Adipocyte (in vitro differentiated cells): ENCODE measurements around the gene CENPP.
A peak's percentile ranks its signal among the peaks of the same experiment; 100 is the strongest.

Source experiments
- DNase-seq: peaks from one replicate; pipeline ENCODE4 v3.0.0-alpha.2; 2015; ENCODE audit warnings: low read depth
- H3K27me3 ChIP-seq: replicated peaks from 2 replicates; pipeline ENCODE4 v1.7.0; 2013; ENCODE audit warnings: mild to moderate bottlenecking, low read length, moderate library complexity; ENCODE audit not compliant: control insufficient read depth, insufficient read depth
- H3K36me3 ChIP-seq: 2 replicates; pipeline ENCODE4 v1.7.0; 2013; ENCODE audit warnings: low read length, mild to moderate bottlenecking, moderate library complexity; ENCODE audit not compliant: control insufficient read depth, insufficient read depth, severe bottlenecking
- H3K4me1 ChIP-seq: 2 replicates; pipeline ENCODE4 v1.7.0; 2013; ENCODE audit warnings: mild to moderate bottlenecking, low read length, moderate library complexity; ENCODE audit not compliant: control insufficient read depth, insufficient read depth
- H3K4me3 ChIP-seq: 2 replicates; pipeline ENCODE4 v1.7.0; 2013; ENCODE audit warnings: mild to moderate bottlenecking, low read length, moderate library complexity
- H3K9ac ChIP-seq: 2 replicates; pipeline ENCODE4 v1.7.0; 2013; ENCODE audit warnings: mild to moderate bottlenecking, low read length, moderate library complexity
- H3K9me3 ChIP-seq: 2 replicates; pipeline ENCODE4 v1.7.0; 2013; ENCODE audit warnings: mild to moderate bottlenecking, low read length, moderate library complexity; ENCODE audit not compliant: control insufficient read depth

Gene CENPP

GRCh38 chr9:92528522-92528849, 202.7 kb downstream of the CENPP start:
- Histone ChIP-seq H3K9me3 (peaks cover 6% of the 10 kb centered on the region), H3K27me3 (no peaks in the 10 kb centered on the region), H3K36me3 (no peaks in the 10 kb centered on the region), H3K4me1 (no peaks in the 10 kb centered on the region), H3K9ac (no peak overlapping the region), H3K4me3 (no peak overlapping the region)
- DNase-seq, result no peak

GRCh38 chr9:92529124-92529523, 203.4 kb downstream of the CENPP start:
- no peak overlapping the region for H3K4me3 ChIP-seq
- DNase-seq, result no peak
- H3K9ac ChIP-seq, result no peak overlapping the region
- H3K27me3 ChIP-seq, result no peaks in the 10 kb centered on the region
- H3K9me3 ChIP-seq, result peaks cover 6% of the 10 kb centered on the region
- no peaks in the 10 kb centered on the region for H3K36me3 ChIP-seq
- peaks cover under 1% of the 10 kb centered on the region for H3K4me1 ChIP-seq

GRCh38 chr9:92530893-92531292, 205.1 kb downstream of the CENPP start:
- Histone ChIP-seq H3K4me3 (no peak overlapping the region), H3K9me3 (peaks cover 6% of the 10 kb centered on the region), H3K4me1 (peaks cover 9% of the 10 kb centered on the region), H3K27me3 (no peaks in the 10 kb centered on the region), H3K9ac (no peak overlapping the region), H3K36me3 (no peaks in the 10 kb centered on the region)
- no peak for DNase-seq

- peak overlapping the region; percentile 97 for H3K9ac ChIP-seq
- H3K9me3 ChIP-seq, result peaks cover 6% of the 10 kb centered on the region
- peak overlapping the region; percentile 89 for H3K4me3 ChIP-seq
- H3K36me3 ChIP-seq, result no peaks in the 10 kb centered on the region
- no peaks in the 10 kb centered on the region for H3K27me3 ChIP-seq
- peaks cover 9% of the 10 kb centered on the region for H3K4me1 ChIP-seq
- DNase-seq, result no peak
These were observed 208.5 kb downstream of the CENPP start for GRCh38 chr9:92534204-92534603.

GRCh38 chr9:92534674-92535073, 208.9 kb downstream of the CENPP start:
- Histone ChIP-seq H3K9ac (peak overlapping the region; percentile 97), H3K4me3 (peak overlapping the region; percentile 89), H3K27me3 (no peaks in the 10 kb centered on the region), H3K36me3 (no peaks in the 10 kb centered on the region), H3K4me1 (peaks cover 9% of the 10 kb centered on the region), H3K9me3 (peaks cover 6% of the 10 kb centered on the region)
- peak; percentile 38 for DNase-seq

- H3K36me3 ChIP-seq, result no peaks in the 10 kb centered on the region
- peak within 1 kb of the TSS; percentile 97 for H3K9ac ChIP-seq
- H3K27me3 ChIP-seq, result no peaks in the 10 kb centered on the region
- peaks cover 3% of the 10 kb centered on the region for H3K9me3 ChIP-seq
- peaks cover 9% of the 10 kb centered on the region for H3K4me1 ChIP-seq
- H3K4me3 ChIP-seq, result peak within 1 kb of the TSS; percentile 89
- DNase-seq, result peak; percentile 78
These were observed 210.4 kb downstream of the CENPP start, which contains the start of gene ECM2 for GRCh38 chr9:92535940-92536850. TSS of gene ECM2 (minus strand) at chr9:92535990. CDS start at chr9:92522866, 13,124 bp downstream.

- Histone ChIP-seq H3K4me1 (peaks cover 9% of the 10 kb centered on the region), H3K9ac (no peak overlapping the region), H3K27me3 (no peaks in the 10 kb centered on the region), H3K36me3 (no peaks in the 10 kb centered on the region), H3K4me3 (no peak overlapping the region), H3K9me3 (peaks cover 8% of the 10 kb centered on the region)
- peak; percentile 60 for DNase-seq
These were observed 212.8 kb downstream of the CENPP start for GRCh38 chr9:92538541-92538940.

- Histone ChIP-seq H3K4me1 (no peaks in the 10 kb centered on the region), H3K36me3 (no peaks in the 10 kb centered on the region), H3K4me3 (no peak overlapping the region), H3K27me3 (no peaks in the 10 kb centered on the region), H3K9me3 (peaks cover 8% of the 10 kb centered on the region), H3K9ac (no peak overlapping the region)
- no peak for DNase-seq
These were observed 218.2 kb downstream of the CENPP start for GRCh38 chr9:92543972-92544371.

GRCh38 chr9:92545002-92545510, 219.3 kb downstream of the CENPP start:
- DNase-seq, result no peak
- Histone ChIP-seq H3K4me1 (no peaks in the 10 kb centered on the region), H3K9ac (no peak overlapping the region), H3K4me3 (no peak overlapping the region), H3K36me3 (no peaks in the 10 kb centered on the region), H3K9me3 (peaks cover 5% of the 10 kb centered on the region), H3K27me3 (no peaks in the 10 kb centered on the region)

GRCh38 chr9:92547356-92547755, 221.6 kb downstream of the CENPP start:
- Histone ChIP-seq H3K9ac (no peak overlapping the region), H3K4me3 (no peak overlapping the region), H3K36me3 (no peaks in the 10 kb centered on the region), H3K9me3 (peaks cover 5% of the 10 kb centered on the region), H3K4me1 (no peaks in the 10 kb centered on the region), H3K27me3 (no peaks in the 10 kb centered on the region)
- no peak for DNase-seq

GRCh38 chr9:92550765-92551164, 225.0 kb downstream of the CENPP start:
- Histone ChIP-seq H3K27me3 (no peaks in the 10 kb centered on the region), H3K4me3 (no peak overlapping the region), H3K4me1 (no peaks in the 10 kb centered on the region), H3K9ac (no peak overlapping the region), H3K9me3 (no peaks in the 10 kb centered on the region), H3K36me3 (no peaks in the 10 kb centered on the region)
- no peak for DNase-seq
